ENCODE data around the gene EML3.
"Not testable (repeated sequence)": the region's sequence is repeated elsewhere in the genome, so short reads cannot be mapped to it uniquely, and the experiment has no call there.

The EML3 gene

DNA sequence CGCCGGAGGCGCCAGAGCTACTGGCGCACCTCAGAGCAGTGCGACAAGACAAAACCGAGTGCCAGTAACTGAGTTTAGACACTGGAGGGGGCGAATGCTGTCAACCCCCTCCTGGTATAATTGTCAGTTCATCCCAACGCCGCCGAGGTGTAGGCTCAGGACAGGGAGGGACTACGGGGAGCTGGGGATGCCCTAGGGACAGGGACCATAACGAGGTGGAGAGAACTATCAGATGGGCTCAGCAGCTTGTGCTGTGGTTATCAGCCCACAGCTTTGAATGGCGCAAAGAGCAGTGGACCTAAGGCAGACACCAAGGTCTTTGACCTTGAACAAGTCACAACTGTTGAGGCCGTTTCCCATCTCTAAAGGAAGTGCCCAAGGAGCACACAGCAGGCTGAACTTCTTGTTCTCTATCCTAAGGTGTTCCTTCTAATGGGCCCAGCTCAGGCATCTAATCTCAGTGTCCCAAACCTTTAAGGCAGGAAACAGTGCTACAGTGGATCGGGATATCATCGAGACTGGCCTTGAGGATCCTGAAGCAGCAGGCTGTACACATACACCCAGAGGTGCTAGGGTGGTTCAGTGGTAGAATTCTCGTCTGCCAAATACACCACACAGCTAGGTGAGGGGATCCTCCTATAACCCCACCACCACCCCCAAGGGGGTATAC lies 20.3 kb downstream of the EML3 start:
- H3K36me3 ChIP-seq (ENCODE audit: control insufficient read depth in 4 of 4, insufficient read depth in 4 of 4, low read length in 3 of 4) = peaks cover 10 to 56% (median 46%) of the 10 kb centered on the region in 4 experiments
- ChIA-PET CTCF (interaction anchor here (0.9 to 6.9 kb wide), 36 partner anchors 9 to 272 kb away, joined by 3 to 62 read pairs (median 4); partner anchors contain the start of genes C11orf98, CSKMT, EEF1G and GANAB), POLR2A (interaction anchor here (0.6 to 2.7 kb wide), 19 partner anchors 9 to 249 kb away, joined by 3 to 30 read pairs (median 6); partner anchors contain the start of genes B3GAT3, C11orf98, CSKMT and EEF1G)
- H3K4me3 ChIP-seq (ENCODE audit: control insufficient read depth in 1 of 7, extremely low read depth in 1 of 7, insufficient read depth in 4 of 7, low read depth in 2 of 7, low read length in 6 of 7) = peak overlapping the region in 6 of 7 experiments; percentile 61 to 95 (median 84)
- H3K27ac ChIP-seq (ENCODE audit: insufficient read depth in 1 of 2, low read depth in 1 of 2, low read length in 2 of 2, poor library complexity in 1 of 2, severe bottlenecking in 2 of 2) = peak overlapping the region; percentile 56 to 99
- DNase-seq = no peak
- H3K9me3 ChIP-seq (ENCODE audit: control extremely low read depth in 1 of 5, control insufficient read depth in 4 of 5, insufficient read depth in 2 of 5, low read depth in 1 of 5, low read length in 4 of 5) = no peaks in the 10 kb centered on the region
- H3K4me1 ChIP-seq (ENCODE audit: control extremely low read depth in 1 of 4, control insufficient read depth in 4 of 4, insufficient read depth in 4 of 4, low read length in 3 of 4) = peaks cover 16 to 35% (median 29%) of the 10 kb centered on the region in 4 experiments
- no peaks in the 10 kb centered on the region for H3K27me3 ChIP-seq (replicated peaks in 2 of 5; ENCODE audit: control insufficient read depth in 4 of 5, insufficient read depth in 5 of 5, low read length in 4 of 5)
- WGBS (ENCODE audit: insufficient coverage) = 5% methylated on average over 11 of the region's 17 CpGs

DNA sequence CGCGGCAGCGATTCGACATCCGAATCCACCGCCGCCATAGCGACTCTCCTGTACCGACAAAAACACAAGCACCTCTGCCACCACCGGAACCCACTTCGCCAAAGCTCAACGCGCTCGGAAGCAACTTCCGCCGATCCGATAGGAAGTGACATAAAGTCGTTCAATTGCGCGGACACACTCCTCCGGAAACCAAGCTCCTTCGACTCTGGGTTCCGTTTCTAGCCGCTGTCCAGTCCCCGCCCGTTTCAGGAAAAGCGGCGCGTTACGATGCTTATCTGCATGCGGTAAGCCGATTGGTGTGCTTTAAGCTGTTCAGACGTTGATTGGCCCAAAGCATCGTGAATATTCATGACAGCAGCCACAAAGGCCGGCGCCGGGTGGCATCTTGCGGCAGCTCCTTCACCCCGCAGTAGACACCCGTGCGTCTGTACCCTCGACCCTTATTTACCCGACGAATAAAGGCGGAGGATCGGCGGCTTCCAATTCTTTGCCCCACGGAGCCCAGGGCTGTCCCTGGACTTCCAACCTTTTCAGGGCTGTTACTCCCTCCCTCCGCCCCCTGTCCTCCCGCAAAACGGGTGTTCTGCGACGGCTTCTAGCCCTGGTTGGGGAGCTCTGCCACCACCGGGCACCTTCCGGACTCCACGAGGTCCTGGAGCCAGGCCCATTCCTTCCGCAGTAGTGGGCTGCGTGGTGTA lies 21.0 kb downstream of the EML3 start, which contains the start of gene TUT1:
Gene TUT1 (minus strand): TSS at position 76 of the 698 bp plus-strand sequence. CDS start 38 bp downstream, at position 38.
- H3K27ac ChIP-seq (ENCODE audit: insufficient read depth in 1 of 2, low read depth in 1 of 2, low read length in 2 of 2, poor library complexity in 1 of 2, severe bottlenecking in 2 of 2) = peak within 1 kb of the TSS; percentile 93 to 99
- 0% methylated on average over 57 of the region's 58 CpGs for WGBS (ENCODE audit: insufficient coverage)
- H3K4me1 ChIP-seq (ENCODE audit: control extremely low read depth in 1 of 4, control insufficient read depth in 4 of 4, insufficient read depth in 4 of 4, low read length in 3 of 4) = peaks cover 16 to 35% (median 29%) of the 10 kb centered on the region in 4 experiments
- peak within 1 kb of the TSS; percentile 58 to 95 (median 89) for H3K4me3 ChIP-seq (ENCODE audit: control insufficient read depth in 1 of 7, extremely low read depth in 1 of 7, insufficient read depth in 4 of 7, low read depth in 2 of 7, low read length in 6 of 7)
- DNase-seq = peak; percentile 100
- peaks cover 10 to 52% (median 43%) of the 10 kb centered on the region in 4 experiments for H3K36me3 ChIP-seq (ENCODE audit: control insufficient read depth in 4 of 4, insufficient read depth in 4 of 4, low read length in 3 of 4)
- ChIA-PET POLR2A (interaction anchor here (0.6 to 2.7 kb wide), 24 partner anchors 10 to 250 kb away, joined by 3 to 30 read pairs (median 6); partner anchors contain the start of genes B3GAT3, C11orf98, CSKMT and EEF1G), CTCF (interaction anchor here (0.9 to 6.9 kb wide), 32 partner anchors 8 to 252 kb away, joined by 3 to 62 read pairs (median 4); partner anchors contain the start of genes C11orf98, CSKMT, EEF1G and GANAB)
- H3K9me3 ChIP-seq (ENCODE audit: control extremely low read depth in 1 of 5, control insufficient read depth in 4 of 5, insufficient read depth in 2 of 5, low read depth in 1 of 5, low read length in 4 of 5) = no peaks in the 10 kb centered on the region
- H3K27me3 ChIP-seq (replicated peaks in 2 of 5; ENCODE audit: control insufficient read depth in 4 of 5, insufficient read depth in 5 of 5, low read length in 4 of 5) = no peaks in the 10 kb centered on the region

DNA sequence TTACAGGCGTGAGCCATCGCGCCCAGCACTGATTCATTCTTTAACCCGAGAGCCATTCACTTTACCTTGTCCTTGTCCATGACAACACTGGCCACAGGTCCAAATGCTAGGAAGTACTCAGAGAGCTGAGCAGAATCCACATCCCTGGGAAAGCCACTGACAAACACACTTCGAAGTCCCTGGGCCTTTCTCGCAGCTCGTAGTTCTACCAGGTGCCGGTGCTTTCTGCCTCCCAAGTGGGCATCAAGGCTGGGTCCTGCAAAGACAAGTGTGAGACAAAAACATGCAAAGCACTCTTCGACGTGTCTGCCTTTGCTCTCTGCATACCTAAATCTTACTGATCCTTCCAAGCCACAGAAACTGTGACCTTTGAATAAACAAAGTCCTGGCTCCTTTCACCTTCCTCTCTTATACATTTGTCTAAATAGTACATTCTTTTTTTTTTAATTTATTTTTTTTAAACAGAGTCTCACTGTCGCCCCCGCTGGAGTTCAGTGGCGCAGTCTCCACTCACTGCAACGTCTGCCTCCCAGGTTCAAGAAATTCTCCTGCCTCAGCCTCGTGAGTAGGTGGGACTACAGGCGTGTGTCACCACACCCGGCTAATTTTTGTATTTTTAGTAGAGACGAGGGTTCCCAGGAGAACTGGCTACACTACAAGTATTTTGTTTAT lies 23.5 kb downstream of the EML3 start:
- CTCF ChIA-PET = interaction anchor here (0.9 to 1.3 kb wide), 5 partner anchors 10 to 194 kb away, joined by 3 to 6 read pairs (median 3); no protein-coding TSS in a partner anchor
- 85% methylated on average over 14 of the region's 18 CpGs for WGBS (ENCODE audit: insufficient coverage)
- no peak overlapping the region for H3K4me3 ChIP-seq (ENCODE audit: control insufficient read depth in 1 of 7, extremely low read depth in 1 of 7, insufficient read depth in 4 of 7, low read depth in 2 of 7, low read length in 6 of 7)

DNA sequence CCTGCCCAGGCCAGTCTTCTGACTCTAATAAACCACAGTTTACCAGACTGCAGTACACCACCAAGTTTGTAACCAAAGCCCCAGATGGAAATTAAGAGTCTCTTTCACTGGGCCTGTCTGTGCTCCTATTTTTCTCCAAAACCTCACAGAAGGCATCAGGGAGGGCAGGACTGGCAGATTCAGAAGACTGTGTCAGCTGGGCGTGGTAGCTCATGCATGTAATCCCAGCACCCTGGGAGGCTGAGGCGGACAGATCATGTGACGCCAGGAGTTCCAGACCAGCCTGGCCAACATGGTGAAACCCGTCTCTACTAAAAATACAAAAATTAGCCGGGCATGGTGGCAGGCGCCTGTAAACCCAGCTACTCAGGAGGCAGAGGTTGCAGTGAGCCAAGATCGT lies 27.2 kb downstream of the EML3 start:
- 98% methylated on average over 6 of the region's 7 CpGs for WGBS (ENCODE audit: insufficient coverage)
- H3K27ac ChIP-seq (ENCODE audit: insufficient read depth in 1 of 2, low read depth in 1 of 2, low read length in 2 of 2, poor library complexity in 1 of 2, severe bottlenecking in 2 of 2); H3K27me3 ChIP-seq (replicated peaks in 2 of 5; ENCODE audit: control insufficient read depth in 4 of 5, insufficient read depth in 5 of 5, low read length in 4 of 5); H3K9me3 ChIP-seq (ENCODE audit: control extremely low read depth in 1 of 5, control insufficient read depth in 4 of 5, insufficient read depth in 2 of 5, low read depth in 1 of 5, low read length in 4 of 5); DNase-seq; POLR2A ChIA-PET; H3K4me1 ChIP-seq (ENCODE audit: control extremely low read depth in 1 of 4, control insufficient read depth in 4 of 4, insufficient read depth in 4 of 4, low read length in 3 of 4); H3K4me3 ChIP-seq (ENCODE audit: control insufficient read depth in 1 of 7, extremely low read depth in 1 of 7, insufficient read depth in 4 of 7, low read depth in 2 of 7, low read length in 6 of 7): not testable (repeated sequence)
- H3K36me3 ChIP-seq (ENCODE audit: control insufficient read depth in 4 of 4, insufficient read depth in 4 of 4, low read length in 3 of 4) = peaks cover 4 to 51% (median 38%) of the 10 kb centered on the region in 4 experiments
- CTCF ChIA-PET = interaction anchor here (1.8 kb wide), 1 partner anchor 11 kb away, joined by 6 read pairs; the partner anchor contains the start of gene EEF1G

More for the DNA sequence above, 23.5 kb downstream of the EML3 start:
- H3K4me1 ChIP-seq (ENCODE audit: control extremely low read depth in 1 of 4, control insufficient read depth in 4 of 4, insufficient read depth in 4 of 4, low read length in 3 of 4) = peaks cover 16 to 35% (median 29%) of the 10 kb centered on the region in 4 experiments
- peaks cover 4 to 42% (median 30%) of the 10 kb centered on the region in 4 experiments for H3K36me3 ChIP-seq (ENCODE audit: control insufficient read depth in 4 of 4, insufficient read depth in 4 of 4, low read length in 3 of 4)
- POLR2A ChIA-PET = no interaction called here
- H3K27ac ChIP-seq (ENCODE audit: insufficient read depth in 1 of 2, low read depth in 1 of 2, low read length in 2 of 2, poor library complexity in 1 of 2, severe bottlenecking in 2 of 2) = peak overlapping the region in 1 of 2 experiments; percentile 3
- H3K9me3 ChIP-seq (ENCODE audit: control extremely low read depth in 1 of 5, control insufficient read depth in 4 of 5, insufficient read depth in 2 of 5, low read depth in 1 of 5, low read length in 4 of 5) = no peaks in the 10 kb centered on the region
- no peaks in the 10 kb centered on the region for H3K27me3 ChIP-seq (replicated peaks in 2 of 5; ENCODE audit: control insufficient read depth in 4 of 5, insufficient read depth in 5 of 5, low read length in 4 of 5)
- DNase-seq = peak; percentile 53 to 68 (median 63)

DNA sequence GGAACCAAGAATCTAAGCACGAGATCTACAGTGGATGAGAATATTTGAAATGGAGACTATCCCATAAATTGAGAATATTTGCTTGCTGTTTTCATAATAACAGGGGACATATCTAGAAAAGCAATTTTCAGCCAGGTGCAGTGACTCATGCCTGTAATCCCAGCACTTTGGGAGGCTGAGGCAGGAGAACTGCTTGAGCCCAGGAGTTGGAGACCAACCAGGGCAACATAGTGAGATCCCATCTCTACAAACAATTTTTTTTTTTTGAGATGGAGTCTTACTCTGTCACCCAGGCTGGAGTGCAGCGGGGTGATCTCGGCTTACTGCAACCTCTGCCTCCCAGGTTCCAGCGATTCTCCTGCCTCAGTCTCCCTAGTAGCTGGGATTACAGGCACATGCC lies 30.8 kb downstream of the EML3 start:
- H3K36me3 ChIP-seq (ENCODE audit: control insufficient read depth in 4 of 4, insufficient read depth in 4 of 4, low read length in 3 of 4) = peaks cover 9 to 63% (median 38%) of the 10 kb centered on the region in 4 experiments
- H3K9me3 ChIP-seq (ENCODE audit: control extremely low read depth in 1 of 5, control insufficient read depth in 4 of 5, insufficient read depth in 2 of 5, low read depth in 1 of 5, low read length in 4 of 5); H3K4me1 ChIP-seq (ENCODE audit: control extremely low read depth in 1 of 4, control insufficient read depth in 4 of 4, insufficient read depth in 4 of 4, low read length in 3 of 4); H3K4me3 ChIP-seq (ENCODE audit: control insufficient read depth in 1 of 7, extremely low read depth in 1 of 7, insufficient read depth in 4 of 7, low read depth in 2 of 7, low read length in 6 of 7); POLR2A ChIA-PET; DNase-seq; H3K27ac ChIP-seq (ENCODE audit: insufficient read depth in 1 of 2, low read depth in 1 of 2, low read length in 2 of 2, poor library complexity in 1 of 2, severe bottlenecking in 2 of 2); H3K27me3 ChIP-seq (replicated peaks in 2 of 5; ENCODE audit: control insufficient read depth in 4 of 5, insufficient read depth in 5 of 5, low read length in 4 of 5): not testable (repeated sequence)
- WGBS (ENCODE audit: insufficient coverage) = 100% methylated on average over 4 of the region's 4 CpGs
- CTCF ChIA-PET = interaction anchor here (0.9 kb wide), 1 partner anchor 202 kb away, joined by 4 read pairs; no protein-coding TSS in a partner anchor

DNA sequence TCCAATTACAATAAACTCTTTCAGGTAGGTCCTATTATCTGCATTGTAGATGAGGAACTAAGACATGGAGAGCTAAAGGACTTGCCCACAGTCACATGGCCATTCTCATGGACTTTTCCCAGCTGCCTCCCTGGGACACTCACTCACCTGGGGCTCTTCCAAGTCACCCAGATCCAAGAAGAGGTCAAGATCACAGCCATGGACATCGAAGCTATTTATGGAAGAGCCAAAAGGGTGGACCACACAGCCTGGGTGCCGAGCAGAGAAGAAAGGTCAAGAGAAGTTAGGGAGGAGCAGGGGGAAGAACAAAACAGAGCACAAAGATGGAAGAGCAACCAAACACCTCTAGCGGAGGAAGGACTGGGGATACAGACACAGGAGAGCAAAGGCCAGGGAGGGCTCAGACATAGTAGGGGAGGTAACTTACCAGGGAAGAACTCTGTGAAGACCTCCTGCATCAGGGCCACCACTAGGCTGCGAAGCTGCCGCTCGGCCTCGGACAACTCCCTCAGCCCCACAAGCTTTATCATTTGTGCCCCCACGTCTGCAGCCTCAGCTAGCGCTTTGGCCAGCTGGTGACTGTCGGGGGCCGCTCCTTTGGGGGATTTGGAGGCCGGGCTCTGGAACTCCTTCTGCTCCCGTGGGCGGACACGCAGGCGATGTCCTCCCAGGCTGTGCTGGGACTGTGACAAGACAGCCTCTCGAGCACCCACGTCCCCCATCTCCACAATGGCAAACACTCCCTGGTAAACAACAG lies 31.4 kb downstream of the EML3 start:
- H3K36me3 ChIP-seq (ENCODE audit: control insufficient read depth in 4 of 4, insufficient read depth in 4 of 4, low read length in 3 of 4) = peaks cover 12 to 66% (median 41%) of the 10 kb centered on the region in 4 experiments
- H3K9me3 ChIP-seq (ENCODE audit: control extremely low read depth in 1 of 5, control insufficient read depth in 4 of 5, insufficient read depth in 2 of 5, low read depth in 1 of 5, low read length in 4 of 5) = no peaks in the 10 kb centered on the region
- no peaks in the 10 kb centered on the region for H3K27me3 ChIP-seq (replicated peaks in 2 of 5; ENCODE audit: control insufficient read depth in 4 of 5, insufficient read depth in 5 of 5, low read length in 4 of 5)
- no peak for DNase-seq
- no peak overlapping the region for H3K4me3 ChIP-seq (ENCODE audit: control insufficient read depth in 1 of 7, extremely low read depth in 1 of 7, insufficient read depth in 4 of 7, low read depth in 2 of 7, low read length in 6 of 7)
- POLR2A ChIA-PET = no interaction called here
- CTCF ChIA-PET = interaction anchor here (1.4 kb wide), 1 partner anchor 12 kb away, joined by 3 read pairs; no protein-coding TSS in a partner anchor
- no peaks in the 10 kb centered on the region for H3K4me1 ChIP-seq (ENCODE audit: control extremely low read depth in 1 of 4, control insufficient read depth in 4 of 4, insufficient read depth in 4 of 4, low read length in 3 of 4)
- WGBS (ENCODE audit: insufficient coverage) = 98% methylated on average over 11 of the region's 18 CpGs
- no peak overlapping the region for H3K27ac ChIP-seq (ENCODE audit: insufficient read depth in 1 of 2, low read depth in 1 of 2, low read length in 2 of 2, poor library complexity in 1 of 2, severe bottlenecking in 2 of 2)
